Thyroid gland (tissue), 4 donors: ENCODE data around the gene WNT7A.

Experiments
- POLR2A ChIP-seq, 2 donors: fragments of 450-650 bp; IDR thresholded peaks; one replicate each; pipeline ENCODE4 v1.6.1; 2017; ENCODE audit warnings: antibody characterized with exemption in 2 of 2, mild to moderate bottlenecking in 2 of 2, moderate library complexity in 1 of 2
- TF ChIP-seq, protein P1 (sequence below), 6 experiments: fragments of 200-600 bp in 3 of 6; fragments of 450-650 bp in 3 of 6; sonication (generic) in 3 of 6; IDR thresholded peaks; one replicate each; pipeline ENCODE4 v1.5.1; 2016 to 2019; ENCODE audit warnings: antibody characterized with exemption in 6 of 6, mild to moderate bottlenecking in 2 of 6, inconsistent platforms in 1 of 6, moderate library complexity in 1 of 6

DNA sequence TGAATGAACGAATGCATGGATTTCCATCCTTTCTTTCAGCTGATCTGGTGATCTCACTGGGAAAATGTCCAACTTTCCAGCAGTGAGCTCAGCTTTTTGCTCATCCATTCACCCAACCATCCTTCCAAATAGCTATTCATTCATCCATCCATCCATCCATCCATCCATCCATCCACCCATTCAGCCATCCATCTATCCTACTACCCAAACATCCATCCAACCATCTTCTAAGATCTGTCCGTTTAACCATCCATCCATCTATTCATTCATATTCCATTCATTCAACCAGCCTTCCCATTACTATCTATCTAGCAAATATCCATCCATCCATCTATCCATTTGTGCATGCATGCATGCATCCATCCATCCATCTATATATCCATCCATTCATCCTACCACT, 39.4 kb downstream of the WNT7A start:
- TF ChIP-seq, protein P1, sequence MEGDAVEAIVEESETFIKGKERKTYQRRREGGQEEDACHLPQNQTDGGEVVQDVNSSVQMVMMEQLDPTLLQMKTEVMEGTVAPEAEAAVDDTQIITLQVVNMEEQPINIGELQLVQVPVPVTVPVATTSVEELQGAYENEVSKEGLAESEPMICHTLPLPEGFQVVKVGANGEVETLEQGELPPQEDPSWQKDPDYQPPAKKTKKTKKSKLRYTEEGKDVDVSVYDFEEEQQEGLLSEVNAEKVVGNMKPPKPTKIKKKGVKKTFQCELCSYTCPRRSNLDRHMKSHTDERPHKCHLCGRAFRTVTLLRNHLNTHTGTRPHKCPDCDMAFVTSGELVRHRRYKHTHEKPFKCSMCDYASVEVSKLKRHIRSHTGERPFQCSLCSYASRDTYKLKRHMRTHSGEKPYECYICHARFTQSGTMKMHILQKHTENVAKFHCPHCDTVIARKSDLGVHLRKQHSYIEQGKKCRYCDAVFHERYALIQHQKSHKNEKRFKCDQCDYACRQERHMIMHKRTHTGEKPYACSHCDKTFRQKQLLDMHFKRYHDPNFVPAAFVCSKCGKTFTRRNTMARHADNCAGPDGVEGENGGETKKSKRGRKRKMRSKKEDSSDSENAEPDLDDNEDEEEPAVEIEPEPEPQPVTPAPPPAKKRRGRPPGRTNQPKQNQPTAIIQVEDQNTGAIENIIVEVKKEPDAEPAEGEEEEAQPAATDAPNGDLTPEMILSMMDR (IDR thresholded peaks at IDR 0.05) = no peak
- no peak for TF ChIP-seq POLR2A (IDR thresholded peaks at IDR 0.05)
